Endothelial cell of umbilical vein (primary cell): ENCODE results near the gene GRAMD1A. TPM values are rescaled to one million over a fixed set of nuclear protein-coding genes. Genes with fewer than 3 reads are reported as not detected.

ENCODE experiments used
- BruUV-seq: library from RNA; stranded (reverse); fragments of 400-500 nt; replicated peaks from 2 replicates; lab custom pipeline; 2021; lab: Mats Ljungman, UMichigan
- CTCF ChIA-PET: fragments of 300-600, 350-600 bp; sonication (Branson Sonifier 250); formaldehyde crosslinking; loops from one replicate; lab custom pipeline; 2021; ENCODE audit warnings: antibody characterized with exemption, inconsistent platforms; lab: Charles Lee
- POLR2A ChIA-PET: fragments of 300-600, 350-600 bp; sonication (Branson Sonifier 250); formaldehyde crosslinking; loops from one replicate; lab custom pipeline; 2021; ENCODE audit warnings: antibody characterized with exemption, inconsistent platforms; lab: Charles Lee
- DNase-seq: peaks from one replicate; pipeline ENCODE4 v3.0.0-alpha.2; 2011; ENCODE audit warnings: low read depth, low spot score
- FAIRE-seq: peaks from 2 replicates; lab custom pipeline; 2011; peaks lifted over from hg19 to GRCh38; lab: Jason Lieb, UNC
- H2AFZ ChIP-seq: 2 replicates; pipeline ENCODE4 v1.6.0; 2012; ENCODE audit warnings: low read depth, low read length, control low read depth, inconsistent platforms
- H3K27ac ChIP-seq: 2 replicates; pipeline ENCODE4 v1.5.1; 2011; ENCODE audit warnings: low read depth, mild to moderate bottlenecking, control low read depth, low read length, moderate library complexity; ENCODE audit not compliant: insufficient read depth
- H3K27me3 ChIP-seq, 2 experiments: 2 replicates each; pipeline versions ENCODE4 v1.6.0 to v1.6.1; 2011; ENCODE audit warnings: low read length in 2 of 2, mixed read lengths in 1 of 2; ENCODE audit not compliant: control insufficient read depth in 2 of 2, insufficient read depth in 2 of 2
- H3K36me3 ChIP-seq, 2 experiments: 2 replicates in 1 of 2; 3 replicates in 1 of 2; pipeline ENCODE4 v1.5.1; 2011; ENCODE audit warnings: low read length in 2 of 2, mild to moderate bottlenecking in 1 of 2, moderate library complexity in 1 of 2; ENCODE audit not compliant: control insufficient read depth in 2 of 2, insufficient read depth in 2 of 2; ENCODE audit errors: extremely low read depth in 1 of 2
- H3K4me1 ChIP-seq: 3 replicates; pipeline ENCODE4 v1.5.1; 2011; ENCODE audit warnings: mild to moderate bottlenecking, low read length; ENCODE audit not compliant: control insufficient read depth, insufficient read depth; ENCODE audit errors: extremely low read depth
- H3K4me2 ChIP-seq: 2 replicates; pipeline ENCODE4 v1.6.1; 2011; ENCODE audit warnings: low read length, control low read depth, mixed read lengths; ENCODE audit not compliant: insufficient read depth
- H3K4me3 ChIP-seq, 3 experiments: fragments of 200-600 bp in 1 of 3; sonication (generic), shearing (Covaris generic) in 1 of 3; replicated peaks in 1 of 3; 2 replicates each; pipeline ENCODE4 v1.5.1; 2011 to 2016; ENCODE audit warnings: control low read depth in 3 of 3, low read length in 3 of 3, mild to moderate bottlenecking in 2 of 3, inconsistent platforms in 1 of 3, low read depth in 1 of 3, moderate library complexity in 1 of 3; ENCODE audit not compliant: insufficient read depth in 1 of 3
- H3K79me2 ChIP-seq: 2 replicates; pipeline ENCODE4 v1.6.0; 2012; ENCODE audit warnings: low read length, inconsistent platforms; ENCODE audit not compliant: control insufficient read depth, insufficient read depth
- H3K9ac ChIP-seq: replicated peaks from 2 replicates; pipeline ENCODE3; 2011; ENCODE audit warnings: low read length, control low read depth; ENCODE audit not compliant: insufficient read depth; ENCODE audit errors: extremely low read depth
- H3K9me1 ChIP-seq: replicated peaks from 3 replicates; pipeline ENCODE4 v1.6.0; 2011; ENCODE audit warnings: mild to moderate bottlenecking, low read length; ENCODE audit not compliant: control insufficient read depth, insufficient read depth; ENCODE audit errors: extremely low read depth
- H3K9me3 ChIP-seq: replicated peaks from 2 replicates; pipeline ENCODE4 v1.5.1; 2012; ENCODE audit warnings: low read length, inconsistent platforms; ENCODE audit not compliant: control insufficient read depth, insufficient read depth
- H4K20me1 ChIP-seq: replicated peaks from 2 replicates; pipeline ENCODE3; 2011; ENCODE audit warnings: mild to moderate bottlenecking, low read length; ENCODE audit not compliant: control insufficient read depth, insufficient read depth; ENCODE audit errors: extremely low read depth
- CTCF ChIP-seq, 2 donors: IDR thresholded peaks; 1 replicate in 1 of 2; 2 replicates in 1 of 2; pipeline ENCODE4 v1.5.1; 2011; ENCODE audit warnings: low read length in 2 of 2, mild to moderate bottlenecking in 2 of 2, moderate library complexity in 2 of 2, control low read depth in 1 of 2, inconsistent platforms in 1 of 2, low read depth in 1 of 2; ENCODE audit not compliant: insufficient read depth in 1 of 2; ENCODE audit errors: extremely low read depth in 1 of 2
- EZH2 ChIP-seq: IDR thresholded peaks from 2 replicates; pipeline ENCODE4 v1.6.1; 2012; ENCODE audit warnings: borderline replicate concordance, low read depth, mild to moderate bottlenecking, moderate library complexity, low read length, inconsistent platforms; ENCODE audit not compliant: severe bottlenecking
- FOS ChIP-seq: IDR thresholded peaks from 2 replicates; pipeline ENCODE4 v1.6.1; 2011; ENCODE audit warnings: mild to moderate bottlenecking, low read length, moderate library complexity, borderline replicate concordance; ENCODE audit not compliant: insufficient read depth
- GATA2 ChIP-seq: IDR thresholded peaks from 2 replicates; pipeline ENCODE4 v1.7.0; 2011; ENCODE audit warnings: low read depth, mild to moderate bottlenecking, moderate library complexity, mixed read lengths, low read length; ENCODE audit not compliant: insufficient read length, insufficient read depth
- JUN ChIP-seq: IDR thresholded peaks from 2 replicates; pipeline ENCODE4 v1.6.1; 2011; ENCODE audit warnings: borderline replicate concordance, low read depth; ENCODE audit not compliant: insufficient read length, insufficient read depth
- MAX ChIP-seq: IDR thresholded peaks from 2 replicates; pipeline ENCODE4 v1.6.1; 2011; ENCODE audit not compliant: insufficient read depth, insufficient read length
- MYC ChIP-seq: IDR thresholded peaks from one replicate; pipeline ENCODE4 v1.6.1; 2011; ENCODE audit warnings: mild to moderate bottlenecking, low read depth, low read length
- POLR2A ChIP-seq: IDR thresholded peaks from 2 replicates; pipeline ENCODE4 v1.6.1; 2012; ENCODE audit warnings: low read depth, mild to moderate bottlenecking, control low read depth, low read length
- POLR2AphosphoS5 ChIP-seq: IDR thresholded peaks from 2 replicates; pipeline ENCODE4 v1.6.1; 2012; ENCODE audit warnings: low read depth, mild to moderate bottlenecking, control low read depth, low read length, moderate library complexity; ENCODE audit not compliant: insufficient read depth
- dilution Hi-C: fragments of 300-500 bp; cut with MboI; formaldehyde crosslinking; loops from one replicate; pipeline ENCODE4 v1.15.0; 2019; ENCODE audit warnings: low sequenced_read_pairs; ENCODE audit not compliant: extremely low pct_ligation_motif_present
- intact Hi-C: fragments of 100-400 bp; cut with micrococcal nuclease; formaldehyde crosslinking; loops from one replicate; pipeline ENCODE4 v1.10.0; 2022
- polyA plus RNA-seq, 4 experiments: library from polyadenylated mRNA; depleted of rRNA in 3 of 4; stranded (reverse) in 3 of 4; unstranded in 1 of 4; fragments of >200 nt; gene quantifications; 2 replicates each; pipeline versions ENCODE4 v1.2.1 to v1.2.3, GENCODE V29; 2011 to 2012; ENCODE audit warnings: missing spikeins in 1 of 4
- total RNA-seq: library from RNA; stranded (reverse); gene quantifications from 2 replicates; pipeline ENCODE4 v1.2.3, GENCODE V29; 2021

Gene GRAMD1A
- total and polyA plus RNA-seq, 2 donors (not counting 3 experiments of a cell fraction or from before 2014, with no cell fraction given): 127 to 130 TPM

- Histone ChIP-seq H3K4me2 (no peak overlapping the region), H3K27ac (no peak overlapping the region), H4K20me1 (no peaks in the 10 kb centered on the region), H3K4me1 (peaks cover 14% of the 10 kb centered on the region), H3K27me3 (no peaks in the 10 kb centered on the region), H3K9me3 (no peaks in the 10 kb centered on the region), H2AFZ (no peak overlapping the region), H3K9ac (no peak overlapping the region), H3K4me3 (no peak overlapping the region), H3K9me1 (no peaks in the 10 kb centered on the region), H3K36me3 (no peaks in the 10 kb centered on the region), H3K79me2 (no peaks in the 10 kb centered on the region)
- TF ChIP-seq JUN (no peak), GATA2 (no peak), FOS (no peak), EZH2 (no peak), MAX (no peak), MYC (no peak)
- ChIA-PET CTCF (interaction anchor here (0.7 to 3.2 kb wide), 10 partner anchors 11 to 251 kb away, joined by 3 to 35 read pairs (median 14); no protein-coding TSS in a partner anchor), POLR2A (interaction anchor here (0.7 kb wide), 1 partner anchor 15 kb away, joined by 3 read pairs; no protein-coding TSS in a partner anchor)
- dilution Hi-C loops (no loop called here), intact Hi-C loops (no loop called here)
- FAIRE-seq: no peak
- no peak for DNase-seq
- BruUV-seq: no TSS peak
These were observed 43.0 kb downstream of the GRAMD1A start for GRCh38 chr19:35042954-35043604.

GRCh38 chr19:35043906-35044305 is 43.8 kb downstream of the GRAMD1A start:
- Histone ChIP-seq H2AFZ (no peak overlapping the region), H3K4me1 (peaks cover 11% of the 10 kb centered on the region), H3K9me3 (no peaks in the 10 kb centered on the region), H4K20me1 (no peaks in the 10 kb centered on the region), H3K36me3 (no peaks in the 10 kb centered on the region), H3K27ac (no peak overlapping the region), H3K4me3 (no peak overlapping the region), H3K79me2 (no peaks in the 10 kb centered on the region), H3K9me1 (no peaks in the 10 kb centered on the region), H3K27me3 (no peaks in the 10 kb centered on the region), H3K9ac (no peak overlapping the region), H3K4me2 (no peak overlapping the region)
- DNase-seq (no peak), FAIRE-seq (no peak)
- TF ChIP-seq FOS (no peak), POLR2AphosphoS5 (no peak), EZH2 (no peak), MYC (no peak), CTCF (IDR thresholded peaks at IDR 0.05; ENCODE audit: extremely low read depth in 1 of 2, insufficient read depth in 1 of 2, low read depth in 1 of 2, low read length in 2 of 2) (no peak), JUN (no peak), POLR2A (no peak), GATA2 (no peak), MAX (no peak)
- ChIA-PET POLR2A (interaction anchor here (0.6 kb wide), 1 partner anchor 13 kb away, joined by 3 read pairs; no protein-coding TSS in a partner anchor), CTCF (interaction anchor here (0.9 to 3.2 kb wide), 37 partner anchors 11 to 252 kb away, joined by 3 to 35 read pairs (median 5); partner anchors contain the start of genes FXYD5, LGI4, ZNF30 and ZNF792)
- intact Hi-C loops: loop anchor here (1.0 kb wide), 3 partner anchors 46 to 91 kb away; partner anchors contain the start of gene LGI4
- dilution Hi-C loops: no loop called here
- no TSS peak for BruUV-seq
